HG03571 (cell line): ENCODE data around the gene EPSTI1.

Experiments used
- ATAC-seq: cut with Tn5 transposase; IDR thresholded peaks from one replicate; pipeline ENCODE4 v1.9.1; 2021; ENCODE audit not compliant: unreplicated experiment

EPSTI1 gene

DNA sequence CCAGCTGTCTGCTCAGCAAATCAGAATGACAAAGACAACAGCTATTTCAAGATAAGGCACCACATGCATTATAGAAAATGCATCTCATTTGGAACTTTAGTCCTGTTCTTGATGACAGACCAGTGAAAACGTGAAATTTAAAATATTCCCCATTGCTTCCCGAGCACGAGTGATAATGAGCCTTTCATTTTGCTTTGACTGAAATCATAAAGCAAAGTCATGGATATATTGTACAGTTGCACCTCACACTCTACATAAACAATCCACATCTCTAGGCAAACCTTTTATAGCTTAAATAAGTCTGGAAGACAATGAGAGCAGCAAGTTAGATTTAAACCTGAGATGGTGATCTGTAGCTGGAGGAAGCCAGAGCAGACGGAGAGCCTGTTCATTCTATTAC is 131.6 kb downstream of the EPSTI1 start:
- ATAC-seq, result no peak

DNA sequence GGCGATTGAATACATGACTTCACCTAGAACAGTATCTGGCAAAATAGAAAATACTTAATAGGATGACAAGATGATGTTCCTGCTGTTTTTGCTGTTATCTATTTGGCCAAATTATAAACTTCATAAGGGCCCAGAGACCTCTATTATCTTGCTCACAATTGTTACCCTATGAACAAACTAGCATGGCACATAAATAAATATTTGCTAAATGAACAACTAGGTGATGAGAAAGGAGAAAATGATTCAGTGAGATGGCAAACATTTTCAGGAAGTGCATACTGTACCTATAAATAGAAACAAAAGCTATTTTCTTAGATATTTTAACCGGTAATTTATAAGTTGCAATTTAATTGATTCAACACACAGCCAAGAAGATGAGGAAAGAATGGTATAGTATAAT is 132.3 kb downstream of the EPSTI1 start:
- ATAC-seq, result no peak

DNA sequence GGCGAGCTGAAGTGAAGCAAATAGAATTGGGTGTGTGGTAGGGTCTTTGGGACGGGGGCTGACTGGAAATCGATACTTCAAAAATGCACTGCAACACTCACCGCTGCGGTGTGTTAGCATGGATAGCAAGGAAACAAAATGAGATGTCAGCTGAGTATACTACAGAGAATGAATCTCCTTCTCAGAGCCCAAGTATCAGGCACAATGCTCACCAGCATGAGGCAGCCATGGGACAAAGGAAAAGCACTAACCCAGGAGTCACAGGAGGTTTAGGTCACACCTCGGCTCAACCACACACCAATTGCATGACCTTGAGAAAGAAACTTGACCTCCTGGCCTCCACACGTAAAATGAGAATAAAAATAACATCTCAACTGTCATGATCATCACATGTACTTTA is 136.6 kb downstream of the EPSTI1 start:
- no peak for ATAC-seq

DNA sequence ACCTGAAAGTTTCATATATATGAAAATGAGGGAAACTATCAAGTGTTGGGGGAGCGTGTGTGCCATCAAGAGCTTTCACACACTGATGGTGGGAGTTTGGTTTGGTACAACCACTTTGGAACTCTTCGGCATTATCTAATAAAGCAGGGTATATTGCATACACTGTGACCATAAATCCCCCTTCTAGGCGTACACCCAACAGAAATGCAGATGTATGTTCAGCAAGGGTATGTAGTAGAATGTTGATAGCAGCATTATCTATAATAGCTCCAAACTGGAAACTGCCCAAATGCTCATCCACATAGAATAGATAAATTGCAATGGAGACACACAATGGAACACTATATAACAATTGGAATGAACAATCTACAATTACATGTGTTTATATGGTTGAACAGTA is 139.9 kb downstream of the EPSTI1 start:
- ATAC-seq, result no peak

DNA sequence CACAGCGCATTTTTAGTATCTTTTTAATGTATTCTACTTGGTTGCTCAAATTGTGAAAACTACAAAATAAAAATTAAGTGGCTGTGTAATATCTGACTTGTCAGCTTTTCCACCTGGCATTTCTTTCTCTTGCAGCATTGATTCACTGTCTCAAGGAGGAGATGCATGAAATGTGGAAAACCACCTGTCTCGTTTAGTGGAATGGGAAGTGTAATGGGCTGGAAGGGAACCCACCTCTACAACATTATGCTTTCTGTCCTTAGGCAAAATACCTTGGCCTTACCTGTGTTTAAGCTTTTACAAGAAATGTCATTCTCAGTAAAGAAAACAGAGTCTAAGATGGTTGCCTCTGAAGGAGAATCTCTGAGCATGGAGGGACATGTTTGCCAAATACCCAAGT is 142.8 kb downstream of the EPSTI1 start:
- ATAC-seq, result no peak

DNA sequence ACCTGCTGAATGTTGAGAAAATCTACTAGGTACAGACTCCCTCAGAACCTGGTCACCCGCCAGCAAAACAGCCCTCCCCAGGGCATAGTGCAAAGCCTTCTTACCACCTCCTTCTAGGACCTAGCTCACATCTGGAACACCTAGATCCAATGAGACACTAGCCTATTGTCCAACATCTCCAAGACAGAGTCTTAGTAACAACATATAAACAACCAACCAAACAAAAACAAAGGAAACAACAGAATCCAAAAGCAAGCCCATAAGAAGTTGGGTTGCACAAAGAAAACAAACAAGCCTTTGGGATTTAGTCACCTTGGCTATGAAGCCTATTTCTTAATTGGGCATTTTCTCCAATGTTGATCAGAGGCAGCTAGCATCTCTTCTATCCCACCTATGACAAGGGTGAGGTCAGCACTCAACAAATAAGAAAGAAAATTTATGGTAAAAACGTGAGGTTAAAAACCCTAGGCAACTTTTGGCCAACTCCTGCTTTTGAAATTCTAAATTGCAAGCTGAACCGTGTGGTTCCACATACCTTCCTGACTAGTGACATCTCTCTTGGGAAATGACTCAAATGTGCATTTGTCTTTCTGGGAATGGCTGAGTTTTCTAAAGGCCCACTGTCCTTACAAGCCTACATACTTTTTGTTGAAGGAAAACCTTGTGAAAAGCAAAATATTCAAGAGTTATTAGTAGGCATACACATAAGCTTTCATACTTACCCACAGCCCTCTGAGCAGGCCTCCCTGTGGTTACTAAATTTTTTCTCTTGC is 144.0 kb downstream of the EPSTI1 start:
- no peak for ATAC-seq

DNA sequence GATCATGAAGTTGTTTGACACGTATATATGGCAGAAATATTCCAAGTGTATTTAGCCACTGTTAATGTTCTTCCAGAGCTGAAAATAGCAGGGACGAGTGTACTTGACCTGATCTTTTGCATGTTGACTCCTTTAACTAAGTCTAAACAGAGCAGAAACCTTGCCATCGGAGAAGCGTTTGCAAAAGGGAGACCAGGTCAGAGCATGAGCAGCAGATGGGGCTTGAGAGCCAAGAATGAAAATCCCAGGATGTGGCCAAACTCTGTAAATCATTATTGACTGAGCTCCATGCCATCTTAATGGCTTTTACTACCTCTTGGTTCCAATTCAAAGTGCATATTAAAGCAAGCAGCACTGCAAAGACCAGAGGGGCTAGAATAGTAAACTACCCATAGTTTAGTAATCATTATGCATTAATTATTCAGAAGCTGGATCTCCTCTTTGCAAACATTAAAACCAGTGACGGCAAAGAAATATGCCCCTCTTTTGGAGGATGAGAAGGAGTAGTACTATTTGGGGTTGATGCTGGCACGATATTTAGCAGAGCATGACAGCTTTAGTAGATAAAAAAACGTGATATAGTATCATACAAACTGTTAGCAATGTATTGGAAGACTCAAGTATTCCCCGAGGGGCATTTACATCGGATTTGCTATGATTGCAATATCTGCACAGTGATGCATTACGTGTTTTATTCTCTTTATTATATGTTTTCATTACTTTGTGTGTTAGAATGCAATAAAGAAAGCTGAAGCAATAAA is 154.9 kb downstream of the EPSTI1 start:
- ATAC-seq, result no peak
